Loucy (cell line): ENCODE results near the gene PAX7.

Experiments used
- EZH2phosphoT487 ChIP-seq: fragments of 200-600 bp; IDR thresholded peaks from 2 replicates; pipeline ENCODE4 v1.6.1; 2018; ENCODE audit warnings: antibody characterized with exemption, mild to moderate bottlenecking, moderate library complexity, borderline replicate concordance
- TF ChIP-seq, protein P1 (sequence below): fragments of 200-600 bp; sonication (generic); conservative IDR thresholded peaks from 2 replicates; pipeline ENCODE4 v1.5.1; 2014; ENCODE audit warnings: mild to moderate bottlenecking, antibody characterized with exemption, low read length

DNA sequence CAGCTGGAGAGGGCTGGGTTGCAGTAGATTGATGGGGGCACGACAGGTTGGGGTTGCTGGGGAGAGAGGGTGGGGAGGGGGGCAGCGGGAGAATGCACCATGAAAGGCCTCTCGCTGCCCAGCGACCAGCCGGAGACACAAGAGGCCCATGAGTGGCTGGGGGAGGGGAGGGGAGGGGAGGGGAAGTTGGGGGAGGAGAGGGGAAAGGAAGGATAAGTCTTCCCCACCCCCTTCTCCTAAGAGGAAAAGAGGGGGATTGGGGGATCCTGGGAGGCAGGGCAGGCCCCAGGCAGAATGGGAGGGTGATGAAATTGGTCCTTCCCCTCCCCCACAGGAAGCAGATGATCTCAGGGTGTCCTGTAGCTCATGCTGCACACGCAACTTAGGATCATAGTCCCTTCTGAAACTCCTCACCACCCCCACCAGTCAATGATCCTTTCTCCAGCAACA, 45.7 kb downstream of the PAX7 start:
- TF ChIP-seq, protein P1, sequence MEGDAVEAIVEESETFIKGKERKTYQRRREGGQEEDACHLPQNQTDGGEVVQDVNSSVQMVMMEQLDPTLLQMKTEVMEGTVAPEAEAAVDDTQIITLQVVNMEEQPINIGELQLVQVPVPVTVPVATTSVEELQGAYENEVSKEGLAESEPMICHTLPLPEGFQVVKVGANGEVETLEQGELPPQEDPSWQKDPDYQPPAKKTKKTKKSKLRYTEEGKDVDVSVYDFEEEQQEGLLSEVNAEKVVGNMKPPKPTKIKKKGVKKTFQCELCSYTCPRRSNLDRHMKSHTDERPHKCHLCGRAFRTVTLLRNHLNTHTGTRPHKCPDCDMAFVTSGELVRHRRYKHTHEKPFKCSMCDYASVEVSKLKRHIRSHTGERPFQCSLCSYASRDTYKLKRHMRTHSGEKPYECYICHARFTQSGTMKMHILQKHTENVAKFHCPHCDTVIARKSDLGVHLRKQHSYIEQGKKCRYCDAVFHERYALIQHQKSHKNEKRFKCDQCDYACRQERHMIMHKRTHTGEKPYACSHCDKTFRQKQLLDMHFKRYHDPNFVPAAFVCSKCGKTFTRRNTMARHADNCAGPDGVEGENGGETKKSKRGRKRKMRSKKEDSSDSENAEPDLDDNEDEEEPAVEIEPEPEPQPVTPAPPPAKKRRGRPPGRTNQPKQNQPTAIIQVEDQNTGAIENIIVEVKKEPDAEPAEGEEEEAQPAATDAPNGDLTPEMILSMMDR, result no peak
- no peak for TF ChIP-seq EZH2phosphoT487
